GM19395 (cell line): Measurements from ENCODE around the gene RAB11FIP3.
"Not testable (repeated sequence)": the region's sequence is repeated elsewhere in the genome, so short reads cannot be mapped to it uniquely, and the experiment has no call there.

Experiments
- ATAC-seq: cut with Tn5 transposase; IDR thresholded peaks from one replicate; pipeline ENCODE4 v1.9.1; 2021; ENCODE audit warnings: mild to moderate bottlenecking, moderate library complexity; ENCODE audit not compliant: unreplicated experiment

Gene RAB11FIP3

DNA sequence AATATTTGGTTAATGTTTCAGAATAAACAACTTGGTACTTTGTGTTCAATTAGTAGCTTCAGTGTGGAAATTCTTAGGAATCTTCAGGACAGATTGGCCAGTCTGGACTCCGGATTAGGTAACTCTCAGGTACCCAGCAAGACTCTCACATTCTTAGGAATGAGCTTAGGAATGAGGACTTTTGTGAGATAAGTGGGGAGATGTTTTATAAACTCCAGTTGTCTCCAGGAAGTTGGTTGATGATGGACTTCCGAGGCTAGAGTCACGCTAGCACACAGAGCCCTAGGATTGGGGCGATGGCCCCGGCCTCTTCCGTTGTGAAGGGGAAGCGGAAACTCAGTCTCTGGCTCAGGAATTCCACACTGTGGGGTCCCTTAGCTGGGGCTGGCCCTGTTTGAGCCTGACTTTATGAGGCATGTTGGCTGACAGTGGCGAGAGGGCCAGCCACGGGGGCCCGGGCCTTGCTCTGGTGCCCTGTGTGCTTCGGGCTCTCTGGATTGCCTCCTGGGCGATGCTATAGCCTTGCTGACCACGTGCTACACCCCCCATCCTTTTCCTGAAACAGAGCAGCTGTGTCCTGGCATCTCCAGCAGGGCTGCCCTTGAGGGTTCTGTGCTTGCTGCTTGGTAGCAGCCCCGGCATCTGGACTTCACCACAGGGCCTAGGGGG lies 32.4 kb downstream of the RAB11FIP3 start:
- ATAC-seq, result no peak

GRCh38 chr16:459761-460160 lies 34.3 kb downstream of the RAB11FIP3 start:
- no peak for ATAC-seq

DNA sequence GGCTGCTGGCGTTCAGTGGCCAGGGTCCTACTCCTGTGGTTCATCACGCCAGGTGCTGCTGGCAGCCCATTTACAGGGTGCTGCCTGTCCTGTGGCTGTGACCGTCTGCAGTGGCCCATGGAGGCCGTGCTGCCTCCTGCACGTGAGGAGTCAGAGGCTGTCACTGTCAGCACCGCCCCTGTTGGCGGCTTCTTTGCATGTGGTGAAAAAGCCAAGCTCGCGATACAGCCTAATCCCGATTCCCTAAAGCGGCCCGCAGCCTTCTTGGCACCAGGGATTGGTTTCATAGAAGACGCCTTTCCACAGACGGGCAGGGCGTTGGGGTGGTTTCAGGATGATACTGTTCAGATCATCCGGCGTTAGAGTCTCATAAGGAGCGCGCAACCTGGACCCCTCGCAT lies 35.3 kb downstream of the RAB11FIP3 start:
- no peak for ATAC-seq

DNA sequence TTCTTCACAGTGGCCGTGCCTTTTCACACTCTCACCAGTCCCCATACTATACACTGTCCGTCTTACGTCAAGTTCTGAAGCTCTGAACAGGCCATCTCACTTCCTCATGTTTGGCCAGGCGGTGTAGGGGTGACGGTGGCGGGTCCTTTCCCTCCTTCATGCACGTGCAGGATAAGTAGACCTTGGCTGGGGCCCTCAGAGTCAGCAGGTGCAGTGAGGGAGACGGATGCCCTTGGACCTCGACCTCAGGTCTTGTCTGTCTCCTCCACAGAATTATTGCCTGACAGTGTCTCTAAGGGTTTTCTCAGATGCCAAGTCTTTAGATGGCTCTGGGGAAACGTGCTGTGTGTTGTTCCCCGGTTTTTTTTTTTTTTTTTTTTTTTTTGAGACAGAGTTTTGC lies 37.6 kb downstream of the RAB11FIP3 start:
- ATAC-seq, result no peak

GRCh38 chr16:466651-467050 lies 41.2 kb downstream of the RAB11FIP3 start:
- no peak for ATAC-seq

DNA sequence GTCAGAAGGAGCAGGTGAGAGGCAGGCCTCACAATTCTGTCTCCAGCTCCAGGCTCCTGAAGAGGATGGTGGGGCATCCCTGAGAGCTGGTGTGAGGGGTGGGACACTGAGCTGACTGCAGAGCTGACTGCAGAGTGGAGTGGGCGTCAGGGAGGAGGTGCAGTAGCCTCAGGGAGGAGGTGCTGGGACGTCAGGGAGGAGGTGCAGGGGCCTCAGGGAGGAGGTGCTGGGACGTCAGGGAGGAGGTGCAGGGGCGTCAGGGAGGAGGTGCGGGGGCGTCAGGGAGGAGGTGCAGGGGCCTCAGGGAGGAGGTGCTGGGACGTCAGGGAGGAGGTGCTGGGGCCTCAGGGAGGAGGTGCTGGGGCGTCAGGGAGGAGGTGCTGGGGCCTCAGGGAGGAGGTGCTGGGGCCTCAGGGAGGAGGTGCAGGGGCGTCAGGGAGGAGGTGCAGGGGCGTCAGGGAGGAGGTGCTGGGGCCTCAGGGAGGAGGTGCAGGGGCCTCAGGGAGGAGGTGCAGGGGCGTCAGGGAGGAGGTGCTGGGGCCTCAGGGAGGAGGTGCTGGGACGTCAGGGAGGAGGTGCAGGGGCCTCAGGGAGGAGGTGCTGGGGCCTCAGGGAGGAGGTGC lies 41.9 kb downstream of the RAB11FIP3 start:
- not testable (repeated sequence) for ATAC-seq

- no peak for ATAC-seq
These were observed 42.8 kb downstream of the RAB11FIP3 start for GRCh38 chr16:468068-468821.

DNA sequence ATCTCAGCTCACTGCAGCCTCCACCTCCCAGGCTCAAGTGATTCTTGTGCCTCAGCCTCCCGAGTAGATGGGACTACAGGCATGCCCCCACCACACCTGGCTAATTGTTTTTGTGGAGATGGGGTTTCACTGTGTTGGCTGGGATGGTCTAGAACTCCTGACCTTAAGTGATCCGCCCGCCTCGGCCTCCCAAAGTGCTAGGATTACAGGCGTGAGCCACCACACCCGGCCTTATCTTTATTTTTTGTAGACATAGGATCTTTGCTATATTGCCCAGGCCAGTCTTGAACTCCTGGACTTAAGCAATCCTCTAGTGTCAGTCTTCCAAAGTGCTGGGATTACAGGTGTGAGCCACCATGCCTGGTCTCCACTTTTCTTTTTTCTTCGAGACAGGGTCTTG lies 44.0 kb downstream of the RAB11FIP3 start:
- not testable (repeated sequence) for ATAC-seq

- ATAC-seq, result no peak
These were observed 45.0 kb downstream of the RAB11FIP3 start for GRCh38 chr16:470418-470817.

DNA sequence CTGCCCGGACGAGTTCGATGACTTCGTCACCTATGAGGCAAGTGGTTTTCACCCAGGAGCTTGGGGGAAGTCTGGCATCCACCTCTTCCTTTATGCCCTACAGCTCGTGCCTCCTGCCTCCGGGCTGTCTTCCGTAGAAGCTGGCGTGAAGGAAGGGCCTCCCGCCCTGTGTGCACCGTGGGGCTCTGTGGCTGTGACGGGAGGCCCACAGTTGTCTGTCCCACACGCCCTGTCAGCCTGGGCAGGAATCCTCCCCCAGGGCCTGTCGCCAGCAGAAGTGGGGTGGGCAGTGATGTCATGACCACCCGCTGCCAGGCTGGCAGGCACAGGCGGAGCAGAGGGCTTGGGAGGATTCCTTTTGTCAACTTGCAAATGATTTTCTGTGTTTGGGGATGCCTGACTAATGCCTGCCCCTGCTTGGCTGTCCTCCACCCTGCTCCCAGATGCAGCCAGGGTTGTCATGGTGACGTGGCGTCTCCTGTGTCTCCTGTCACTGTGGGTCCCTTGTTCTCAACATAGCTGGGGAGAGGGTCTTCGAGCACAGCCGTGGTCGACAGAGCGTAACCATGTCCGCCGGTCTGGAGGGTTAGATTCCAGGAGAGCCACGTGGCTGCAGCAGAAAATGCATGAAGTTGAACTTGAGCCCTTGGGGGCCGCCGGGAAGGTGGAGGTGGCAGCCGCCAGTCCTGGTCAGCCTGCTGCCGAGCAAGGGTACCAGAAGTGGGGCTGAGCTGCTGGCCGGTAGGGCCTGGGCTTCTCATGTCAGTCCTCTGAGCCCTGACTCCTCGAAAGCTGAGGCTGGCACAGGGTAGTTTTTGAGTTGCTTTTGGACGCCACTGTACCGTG lies 46.1 kb downstream of the RAB11FIP3 start:
- ATAC-seq, result no peak

DNA sequence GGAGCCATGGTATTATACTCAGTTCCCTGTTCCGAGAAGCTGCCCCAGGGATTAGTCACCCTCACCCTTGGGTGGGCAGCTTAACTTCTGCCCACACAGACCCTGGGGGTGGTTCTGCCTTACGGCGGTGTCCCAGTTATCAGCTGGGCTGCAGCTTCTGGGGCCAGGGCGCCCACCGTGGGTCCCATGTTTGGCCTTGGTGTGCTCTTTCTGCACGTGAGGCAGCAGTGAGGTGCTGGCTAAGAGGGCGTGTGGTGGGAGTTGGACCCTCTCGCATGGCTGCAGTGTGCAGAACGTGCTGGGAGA lies 46.7 kb downstream of the RAB11FIP3 start:
- no peak for ATAC-seq

DNA sequence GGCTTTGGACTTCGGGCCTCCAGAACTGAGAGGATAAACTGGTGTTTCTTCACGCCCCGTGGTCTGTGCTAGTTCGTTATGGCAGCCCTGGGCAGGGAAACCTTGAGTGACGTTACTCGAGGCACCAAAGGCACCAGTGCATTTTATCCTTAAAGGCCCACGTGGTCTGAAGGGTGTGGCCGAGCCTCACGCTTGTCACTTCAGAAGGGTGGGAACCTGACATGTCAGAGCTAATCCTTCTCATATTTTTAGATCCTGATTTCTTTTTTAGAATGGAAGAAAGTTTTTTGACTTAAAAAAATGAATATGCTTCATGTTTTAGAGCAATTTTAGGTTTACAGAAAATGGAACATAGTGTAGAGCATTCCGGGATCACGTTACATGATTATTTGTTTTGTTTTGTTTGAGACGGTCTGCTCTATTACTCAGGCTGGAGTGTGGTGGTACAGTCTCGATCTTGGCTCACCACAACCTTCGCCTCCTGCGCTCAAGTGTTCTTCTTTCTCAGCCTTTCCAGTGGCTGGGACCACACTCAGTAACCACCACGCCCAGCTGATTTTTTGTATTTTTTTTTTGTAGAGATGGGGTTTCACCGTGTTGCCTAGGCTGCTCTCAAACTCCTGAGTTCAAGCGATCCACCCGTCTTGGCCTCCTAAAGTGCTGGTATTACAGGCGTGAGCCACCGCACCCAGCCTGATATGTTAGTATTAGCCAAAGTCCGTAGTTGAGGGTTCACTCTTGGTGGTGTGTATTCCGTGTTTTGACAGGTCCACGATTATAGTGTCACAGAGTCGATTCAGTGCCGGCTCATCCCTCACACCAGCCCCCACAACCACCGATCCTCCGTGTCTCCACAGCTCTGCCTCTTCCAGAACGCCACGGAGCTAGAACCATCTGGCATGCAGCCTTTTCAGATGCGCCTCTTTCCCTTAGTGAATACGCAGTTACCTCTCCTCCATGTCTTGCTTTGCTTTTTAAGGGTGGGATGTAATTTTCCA lies 47.9 kb downstream of the RAB11FIP3 start:
- ATAC-seq, result no peak

DNA sequence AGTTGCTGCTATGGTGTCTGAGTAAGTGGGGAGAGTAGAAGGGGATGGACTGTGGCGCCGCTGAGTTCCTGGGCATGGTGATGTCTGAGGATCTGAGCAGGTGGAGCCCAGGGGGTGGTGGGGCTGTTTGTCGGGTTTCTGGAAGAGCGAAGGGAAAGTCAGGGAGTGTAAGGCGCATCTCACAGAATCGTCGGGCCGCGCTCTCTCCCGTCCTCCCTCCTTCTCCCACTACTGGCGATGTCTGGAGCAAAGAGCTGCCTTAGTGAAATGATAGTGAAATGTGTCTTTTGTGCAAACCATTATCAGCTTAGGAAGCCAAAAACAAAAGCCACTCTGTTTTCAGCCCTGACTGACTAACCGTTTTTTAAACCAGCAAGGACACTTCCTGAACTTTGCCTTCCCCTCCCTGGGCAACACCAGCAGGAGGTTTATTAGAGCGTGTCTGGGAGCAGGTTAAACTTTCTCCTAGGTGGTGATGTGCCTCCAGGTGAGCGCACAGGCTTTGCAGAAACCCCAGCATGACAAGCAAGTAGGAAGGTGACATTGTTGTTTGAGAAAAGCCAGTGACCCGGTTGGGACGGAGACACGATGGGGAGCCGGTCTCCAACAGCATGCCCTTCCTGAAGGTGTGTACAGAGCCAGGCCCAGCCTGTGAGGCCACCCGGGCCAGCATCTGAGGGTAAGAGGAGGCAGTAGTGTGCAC lies 49.1 kb downstream of the RAB11FIP3 start:
- ATAC-seq, result no peak

GRCh38 chr16:476039-476438 lies 50.6 kb downstream of the RAB11FIP3 start:
- no peak for ATAC-seq

GRCh38 chr16:477301-478157 lies 52.1 kb downstream of the RAB11FIP3 start:
- no peak for ATAC-seq

GRCh38 chr16:478287-478686 lies 52.8 kb downstream of the RAB11FIP3 start:
- not testable (repeated sequence) for ATAC-seq

DNA sequence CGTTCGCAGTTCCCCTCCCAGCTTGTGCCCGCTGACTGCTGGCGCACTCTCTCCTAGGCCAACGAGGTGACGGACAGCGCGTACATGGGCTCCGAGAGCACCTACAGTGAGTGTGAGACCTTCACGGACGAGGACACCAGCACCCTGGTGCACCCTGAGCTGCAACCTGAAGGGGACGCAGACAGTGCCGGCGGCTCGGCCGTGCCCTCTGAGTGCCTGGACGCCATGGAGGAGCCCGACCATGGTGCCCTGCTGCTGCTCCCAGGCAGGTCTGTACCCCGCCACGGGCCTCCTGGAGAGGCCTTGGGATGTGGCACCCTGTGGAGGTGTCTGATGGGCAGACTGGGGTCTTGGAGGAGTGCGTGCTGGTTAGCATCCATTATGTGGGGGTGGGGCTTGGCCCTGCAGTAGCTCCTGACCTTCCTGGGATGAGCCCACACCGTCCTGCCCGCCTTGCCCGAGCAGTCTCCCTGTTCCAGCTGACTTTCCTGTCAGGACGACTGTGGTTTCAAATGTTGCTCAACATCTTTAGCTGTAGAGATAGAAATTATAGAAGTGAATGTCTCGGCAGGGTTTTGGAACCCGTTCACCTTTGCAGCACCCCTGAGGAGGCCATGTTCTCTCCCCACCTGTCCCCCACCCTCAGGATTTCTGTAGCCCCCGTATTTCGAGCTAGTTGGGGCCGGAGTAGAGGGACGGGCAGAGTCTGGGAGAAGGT lies 57.2 kb downstream of the RAB11FIP3 start:
- no peak for ATAC-seq
